Measurements from ENCODE around the gene BAG5. TPM values are rescaled to one million over a fixed set of nuclear protein-coding genes. Genes with fewer than 3 reads are reported as not detected.
"Not testable (repeated sequence)": the region's sequence is repeated elsewhere in the genome, so short reads cannot be mapped to it uniquely, and the experiment has no call there.

Gene BAG5
- polyA plus RNA-seq, 1 experiment, result 12.5 TPM

DNA sequence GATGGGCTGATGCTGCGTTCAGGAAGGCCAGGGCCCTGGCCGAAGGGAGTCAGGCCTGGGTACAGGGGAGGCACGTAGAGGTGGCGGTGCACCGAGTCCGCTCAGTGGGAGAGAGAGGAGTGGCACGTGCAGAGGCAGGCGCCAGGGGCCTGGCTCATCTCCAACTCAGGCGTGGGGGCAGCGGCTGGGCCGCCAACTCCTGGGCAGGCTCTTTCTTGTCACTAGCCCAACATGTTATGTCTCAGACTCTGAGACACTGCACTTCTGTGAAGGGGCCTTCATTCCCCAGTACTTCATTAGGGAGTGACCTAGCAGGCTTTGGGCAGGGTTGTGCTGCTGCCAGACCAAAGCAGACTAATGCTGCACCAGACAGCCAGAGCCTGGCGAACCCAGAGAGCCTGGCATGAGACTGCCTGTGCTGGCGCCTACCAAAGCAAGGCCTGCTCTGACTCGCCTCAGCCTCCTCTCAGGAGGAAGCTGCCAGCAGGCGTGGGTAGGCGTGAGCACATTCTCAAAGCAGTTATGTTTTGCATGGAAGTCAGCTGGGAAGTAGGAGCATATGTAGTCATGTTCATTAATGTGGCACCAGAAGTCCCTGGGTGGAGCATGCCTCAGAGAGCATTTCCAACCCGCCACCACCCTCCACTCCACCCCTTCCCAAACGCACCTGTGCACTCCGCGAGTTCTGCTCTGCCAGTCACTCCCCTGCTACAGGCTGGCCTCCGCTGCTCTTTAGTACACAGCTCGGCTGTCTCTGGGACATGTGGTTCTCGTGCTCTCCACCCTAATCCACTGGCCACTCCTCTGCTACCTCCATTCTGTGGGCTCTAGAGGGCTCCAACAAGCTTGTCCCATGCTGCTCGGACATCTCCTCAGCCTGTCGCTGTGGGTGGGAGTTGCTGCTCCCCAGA is 49.5 kb downstream of the BAG5 start:
- Histone ChIP-seq H3K4me3 (ENCODE audit: low read depth, low read length) (no peak overlapping the region), H3K27me3 (ENCODE audit: control insufficient read depth, insufficient read depth, low read length) (no peaks in the 10 kb centered on the region), H3K9me3 (ENCODE audit: control insufficient read depth, insufficient read depth, low read length) (no peaks in the 10 kb centered on the region; the same call in 1 of the 2 replicates), H3K27ac (ENCODE audit: low read depth, low read length) (peak overlapping the region; percentile 39)
- POLR2A ChIA-PET, result interaction anchor here (0.6 to 0.8 kb wide), 2 partner anchors 16 to 34 kb away, joined by 3 to 5 read pairs; no protein-coding TSS in a partner anchor
- no peak for DNase-seq (ENCODE audit: low read depth, low spot score)
- 0 out of 2 replicates have a peak, but pooled peaks have one; percentile 9 for TF ChIP-seq CTCF (IDR thresholded peaks at IDR 0.05; ENCODE audit: low read depth, low read length)
- CTCF ChIA-PET, result no interaction called here

DNA sequence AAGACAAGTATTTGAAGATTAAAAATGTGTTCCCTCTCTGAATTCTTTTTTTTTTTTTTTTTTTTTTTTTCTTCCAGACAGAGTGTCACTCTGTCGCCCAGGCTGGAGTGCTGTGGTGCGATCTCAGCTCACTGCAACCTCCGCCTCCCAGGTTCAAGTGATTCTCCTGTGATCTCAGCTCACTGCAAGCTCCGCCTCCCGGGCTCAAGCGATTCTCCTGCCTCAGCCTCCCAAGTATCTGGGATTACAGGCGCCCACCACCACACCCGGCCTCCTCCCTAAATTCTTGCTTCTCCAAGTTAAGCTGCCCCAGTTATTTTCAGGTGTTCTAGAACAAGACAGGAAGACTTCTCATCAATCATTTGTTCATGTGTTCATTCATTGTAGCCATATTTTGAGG is 50.3 kb downstream of the BAG5 start:
- CTCF ChIA-PET, result interaction anchor here (0.6 to 0.8 kb wide), 2 partner anchors 13 to 56 kb away, joined by 3 to 4 read pairs; no protein-coding TSS in a partner anchor
- POLR2A ChIA-PET, result interaction anchor here (0.6 to 0.8 kb wide), 2 partner anchors 35 to 121 kb away, joined by 3 to 5 read pairs; no protein-coding TSS in a partner anchor

GRCh38 chr14:103510724-103511693 is 51.4 kb downstream of the BAG5 start:
- Histone ChIP-seq H3K27me3 (ENCODE audit: control insufficient read depth, insufficient read depth, low read length) (no peaks in the 10 kb centered on the region), H3K27ac (ENCODE audit: low read depth, low read length) (no peak overlapping the region), H3K9me3 (ENCODE audit: control insufficient read depth, insufficient read depth, low read length) (no peaks in the 10 kb centered on the region; the same call in 1 of the 2 replicates), H3K4me3 (ENCODE audit: low read depth, low read length) (no peak overlapping the region)
- ChIA-PET POLR2A (no interaction called here), CTCF (interaction anchor here (0.6 to 0.8 kb wide), 2 partner anchors 12 to 57 kb away, joined by 3 to 4 read pairs; no protein-coding TSS in a partner anchor)
- DNase-seq (ENCODE audit: low read depth, low spot score), result no peak
- TF ChIP-seq CTCF (IDR thresholded peaks at IDR 0.05; ENCODE audit: low read depth, low read length), result no peak

More for the DNA sequence above, 50.3 kb downstream of the BAG5 start:
- H3K4me3 ChIP-seq (ENCODE audit: low read depth, low read length); H3K9me3 ChIP-seq (ENCODE audit: control insufficient read depth, insufficient read depth, low read length); H3K27me3 ChIP-seq (ENCODE audit: control insufficient read depth, insufficient read depth, low read length); DNase-seq (ENCODE audit: low read depth, low spot score): not testable (repeated sequence)
- H3K27ac ChIP-seq (ENCODE audit: low read depth, low read length), result peak overlapping the region; percentile 39

- H3K27ac ChIP-seq (ENCODE audit: low read depth, low read length), result no peak overlapping the region
- CTCF ChIA-PET, result interaction anchor here (1.0 kb wide), 1 partner anchor 9 kb away, joined by 5 read pairs; no protein-coding TSS in a partner anchor
- POLR2A ChIA-PET, result no interaction called here
- no peaks in the 10 kb centered on the region for H3K27me3 ChIP-seq (ENCODE audit: control insufficient read depth, insufficient read depth, low read length)
- no peak for DNase-seq (ENCODE audit: low read depth, low spot score)
- H3K9me3 ChIP-seq (ENCODE audit: control insufficient read depth, insufficient read depth, low read length), result no peaks in the 10 kb centered on the region; the same call in 1 of the 2 replicates
- TF ChIP-seq CTCF (IDR thresholded peaks at IDR 0.05; ENCODE audit: low read depth, low read length), result no peak
- H3K4me3 ChIP-seq (ENCODE audit: low read depth, low read length), result no peak overlapping the region
Measured at GRCh38 chr14:103509864-103510723, 52.4 kb downstream of the BAG5 start.

All from AG04450 (cell line).